GM18499 (cell line): Measurements from ENCODE around the gene CUX1.
"Not testable (repeated sequence)": the region's sequence is repeated elsewhere in the genome, so short reads cannot be mapped to it uniquely, and the experiment has no call there.

Experiments
- ATAC-seq: cut with Tn5 transposase; IDR thresholded peaks from one replicate; pipeline ENCODE4 v1.9.1; 2021; ENCODE audit warnings: moderate number of reproducible peaks; ENCODE audit not compliant: insufficient read depth, unreplicated experiment

CUX1 gene

DNA sequence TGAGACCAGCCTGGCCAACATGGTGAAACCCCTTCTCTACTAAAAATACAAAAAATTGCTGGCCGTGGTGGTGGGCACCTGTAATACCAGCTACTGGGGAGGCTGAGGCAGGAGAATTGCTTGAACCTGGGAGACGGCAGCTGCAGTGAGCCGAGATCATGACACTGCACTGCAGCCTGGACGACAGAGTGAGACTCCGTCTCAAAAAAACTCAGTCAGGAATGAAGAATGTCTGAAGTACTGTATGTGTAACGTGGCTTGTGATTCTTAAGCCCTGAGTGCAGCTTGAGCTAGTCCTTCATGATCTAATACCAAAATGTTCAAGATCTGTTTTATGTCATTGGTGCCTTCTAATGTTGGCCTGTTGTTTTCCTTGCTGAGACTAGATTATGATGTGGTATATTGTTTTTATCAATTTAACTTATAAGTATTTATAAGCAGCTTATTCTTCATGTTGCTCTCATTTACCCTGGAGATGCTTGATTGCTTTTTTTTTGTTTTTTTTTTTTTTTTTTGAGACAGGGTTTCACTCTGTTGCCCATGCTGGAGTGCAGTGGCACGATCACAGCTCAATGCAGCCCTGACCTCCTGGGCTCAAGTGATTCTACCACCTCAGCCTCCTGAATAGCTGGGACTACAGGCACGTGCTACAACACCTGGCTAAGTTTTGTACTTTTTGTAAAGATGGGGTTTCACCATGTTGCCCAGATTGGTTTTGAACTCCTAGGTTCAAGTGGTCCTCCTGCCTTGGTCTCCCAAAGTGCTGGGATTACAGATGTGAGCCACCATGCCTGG, 513.4 kb downstream of the CUX1 start:
- not testable (repeated sequence) for ATAC-seq
